H9 (cell line): ENCODE results near the gene TMEM253. TPM values are rescaled to one million over a fixed set of nuclear protein-coding genes. Genes with fewer than 3 reads are reported as not detected.

Experiments used
- DNase-seq: peaks from one replicate; pipeline ENCODE4 v3.0.0-alpha.2; 2017
- H2AFZ ChIP-seq: one replicate; pipeline ENCODE4 v1.6.1; 2013; ENCODE audit warnings: mild to moderate bottlenecking, low read length, control low read depth, moderate library complexity
- H2AK5ac ChIP-seq: 2 replicates; pipeline ENCODE4 v1.6.1; 2013; ENCODE audit warnings: low read length, control low read depth, mixed read lengths; ENCODE audit not compliant: insufficient read length
- H2BK120ac ChIP-seq: one replicate; pipeline ENCODE4 v1.6.1; 2013; ENCODE audit warnings: low read depth, mild to moderate bottlenecking, low read length, control low read depth, inconsistent platforms; ENCODE audit not compliant: poor library complexity, severe bottlenecking
- H2BK12ac ChIP-seq: 2 replicates; pipeline ENCODE4 v1.6.1; 2013; ENCODE audit warnings: low read length, control low read depth, mixed read lengths, low read depth; ENCODE audit not compliant: insufficient read length
- H2BK15ac ChIP-seq: 2 replicates; pipeline ENCODE4 v1.6.1; 2013; ENCODE audit warnings: low read depth, low read length, control low read depth
- H2BK20ac ChIP-seq: one replicate; pipeline ENCODE4 v1.6.1; 2013; ENCODE audit warnings: low read depth, mild to moderate bottlenecking, low read length, control low read depth, inconsistent platforms; ENCODE audit not compliant: poor library complexity, severe bottlenecking
- H2BK5ac ChIP-seq: 2 replicates; pipeline ENCODE4 v1.6.1; 2013; ENCODE audit warnings: low read length, control low read depth, mixed read lengths; ENCODE audit not compliant: insufficient read length
- H3K14ac ChIP-seq: 2 replicates; pipeline ENCODE4 v1.6.1; 2013; ENCODE audit warnings: low read length, control low read depth; ENCODE audit not compliant: insufficient read depth
- H3K18ac ChIP-seq: 2 replicates; pipeline ENCODE4 v1.6.1; 2013; ENCODE audit warnings: low read depth, mild to moderate bottlenecking, mixed read lengths, low read length, control low read depth; ENCODE audit not compliant: insufficient read length
- H3K23ac ChIP-seq: 2 replicates; pipeline ENCODE4 v1.6.1; 2013; ENCODE audit warnings: low read length, control low read depth, mixed read lengths, low read depth; ENCODE audit not compliant: insufficient read length
- H3K23me2 ChIP-seq: 2 replicates; pipeline ENCODE4 v1.6.1; 2013; ENCODE audit warnings: low read depth, mild to moderate bottlenecking, mixed read lengths, low read length, control low read depth; ENCODE audit not compliant: insufficient read length, poor library complexity, severe bottlenecking
- H3K27ac ChIP-seq: 2 replicates; pipeline ENCODE4 v1.5.1; 2013; ENCODE audit warnings: low read length, control low read depth, mixed read lengths, low read depth; ENCODE audit not compliant: insufficient read length
- H3K27me3 ChIP-seq: 2 replicates; pipeline ENCODE4 v1.6.1; 2013; ENCODE audit warnings: low read length, control low read depth, inconsistent platforms; ENCODE audit not compliant: insufficient read depth
- H3K4ac ChIP-seq: 2 replicates; pipeline ENCODE4 v1.6.1; 2013; ENCODE audit warnings: low read depth, mild to moderate bottlenecking, control low read depth, inconsistent platforms, low read length, moderate library complexity
- H3K4me1 ChIP-seq: 2 replicates; pipeline ENCODE4 v1.6.1; 2013; ENCODE audit warnings: low read length, control low read depth, inconsistent platforms; ENCODE audit not compliant: insufficient read depth
- H3K4me2 ChIP-seq: 2 replicates; pipeline ENCODE4 v1.6.1; 2013; ENCODE audit warnings: low read length, control low read depth, mixed read lengths; ENCODE audit not compliant: insufficient read length, insufficient read depth
- H3K56ac ChIP-seq: 2 replicates; pipeline ENCODE4 v1.6.1; 2013; ENCODE audit warnings: low read depth, mild to moderate bottlenecking, mixed read lengths, low read length, control low read depth; ENCODE audit not compliant: insufficient read length
- H3K79me1 ChIP-seq: 2 replicates; pipeline ENCODE4 v1.6.1; 2013; ENCODE audit warnings: low read depth, mild to moderate bottlenecking, moderate library complexity, low read length, control low read depth, inconsistent platforms; ENCODE audit not compliant: insufficient read depth, poor library complexity, severe bottlenecking
- H3K79me2 ChIP-seq: 2 replicates; pipeline ENCODE4 v1.6.1; 2013; ENCODE audit warnings: low read length, control low read depth, inconsistent platforms; ENCODE audit not compliant: insufficient read depth
- H3K9ac ChIP-seq: 2 replicates; pipeline ENCODE4 v1.6.1; 2013; ENCODE audit warnings: low read length, control low read depth, mixed read lengths; ENCODE audit not compliant: insufficient read length; ENCODE audit errors: extremely low read depth
- H3K9me3 ChIP-seq: one replicate; pipeline ENCODE4 v1.6.1; 2013; ENCODE audit warnings: low read depth, low read length, inconsistent platforms; ENCODE audit not compliant: control insufficient read depth
- H3T11ph ChIP-seq: one replicate; pipeline ENCODE4 v1.6.1; 2013; ENCODE audit warnings: mild to moderate bottlenecking, low read length, control low read depth, inconsistent platforms
- H4K20me1 ChIP-seq: one replicate; pipeline ENCODE4 v1.6.1; 2013; ENCODE audit not compliant: control insufficient read depth, insufficient read length, insufficient read depth
- H4K5ac ChIP-seq: 2 replicates; pipeline ENCODE4 v1.6.1; 2013; ENCODE audit warnings: low read depth, mild to moderate bottlenecking, mixed read lengths, low read length, control low read depth; ENCODE audit not compliant: insufficient read length
- H4K8ac ChIP-seq: replicated peaks from 2 replicates; pipeline ENCODE4 v1.6.1; 2013; ENCODE audit warnings: low read length, control low read depth, mixed read lengths, low read depth; ENCODE audit not compliant: insufficient read length
- H4K91ac ChIP-seq: 2 replicates; pipeline ENCODE4 v1.6.1; 2013; ENCODE audit warnings: low read depth, mild to moderate bottlenecking, moderate library complexity, mixed read lengths, low read length, control low read depth; ENCODE audit not compliant: insufficient read length
- H3K27ac Mint-ChIP-seq, 3 experiments: 2 replicates in 2 of 3; 3 replicates in 1 of 3; pipeline ENCODE4 v1.8.0; 2020 to 2021; ENCODE audit warnings: mixed read lengths in 3 of 3, mild to moderate bottlenecking in 1 of 3, moderate library complexity in 1 of 3
- H3K27me3 Mint-ChIP-seq: 2 replicates; pipeline ENCODE4 v1.8.0; 2021; ENCODE audit warnings: low read depth, mild to moderate bottlenecking, moderate library complexity, mixed read lengths
- H3K36me3 Mint-ChIP-seq, 3 experiments: 2 replicates in 2 of 3; 3 replicates in 1 of 3; pipeline ENCODE4 v1.8.0; 2020 to 2021; ENCODE audit warnings: low read depth in 3 of 3, mixed read lengths in 3 of 3; ENCODE audit not compliant: insufficient read depth in 1 of 3
- H3K4me1 Mint-ChIP-seq, 2 experiments: 2 replicates each; pipeline ENCODE4 v1.8.0; 2020; ENCODE audit warnings: mixed read lengths in 2 of 2
- H3K4me3 Mint-ChIP-seq, 2 experiments: 2 replicates in 1 of 2; 3 replicates in 1 of 2; pipeline ENCODE4 v1.8.0; 2020 to 2021; ENCODE audit warnings: mild to moderate bottlenecking in 2 of 2, mixed read lengths in 2 of 2, moderate library complexity in 1 of 2
- H3K9me3 Mint-ChIP-seq, 2 experiments: 2 replicates in 1 of 2; 3 replicates in 1 of 2; pipeline ENCODE4 v1.8.0; 2020; ENCODE audit warnings: mild to moderate bottlenecking in 2 of 2, mixed read lengths in 2 of 2, moderate library complexity in 1 of 2
- WGBS: extraction: QIAGEN DNeasy Blood & Tissue Kit; methylation state at CpG from one replicate; pipeline ENCODE4 v1.1.7; 2013; ENCODE audit warnings: missing lambda C conversion rate, low lambda C conversion rate, mixed read lengths; ENCODE audit not compliant: insufficient read length; ENCODE audit errors: extremely low coverage; 5-methylcytosine and 5-hydroxymethylcytosine counted together
- total RNA-seq: library from RNA; stranded (reverse); gene quantifications from 2 replicates; pipeline ENCODE4 v1.2.1, GENCODE V29; 2021
- TF ChIP-seq, protein P1 (sequence below): fragments of 200-600 bp; sonication (generic); conservative IDR thresholded peaks from 3 replicates; pipeline ENCODE4 v1.8.0; 2021; ENCODE audit warnings: antibody characterized with exemption, mild to moderate bottlenecking

The TMEM253 gene
- total RNA-seq, 1 experiment from 2014 or later, result 2.2 TPM

DNA sequence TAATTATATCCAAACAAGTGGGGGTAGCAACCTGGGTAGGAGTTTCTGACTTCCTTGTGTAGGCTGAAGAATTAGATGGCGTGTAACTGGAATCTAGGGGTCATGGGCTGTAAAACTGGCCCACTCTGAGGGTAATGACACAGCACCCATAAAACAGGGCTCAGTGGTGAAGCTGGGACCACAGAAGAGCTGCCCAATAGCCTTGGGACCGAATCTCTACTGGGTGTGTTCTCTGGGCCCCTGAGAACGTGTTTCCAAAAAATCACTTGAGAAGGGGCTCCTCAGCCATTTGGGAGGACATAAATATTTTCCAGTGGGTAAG lies 39.6 kb upstream of the TMEM253 start:
- Histone ChIP-seq H2AK5ac (no peak overlapping the region), H3K23me2 (no peaks in the 10 kb centered on the region), H3K9me3 (no peaks in the 10 kb centered on the region), H4K5ac (no peak overlapping the region), H3K9ac (no peak overlapping the region), H2BK5ac (no peak overlapping the region), H3T11ph (no peak overlapping the region), H2BK15ac (no peak overlapping the region), H3K23ac (no peak overlapping the region), H4K20me1 (no peaks in the 10 kb centered on the region), H3K14ac (no peak overlapping the region), H3K27ac (no peak overlapping the region), H4K8ac (no peak overlapping the region), H3K56ac (no peak overlapping the region), H2BK20ac (no peak overlapping the region), H2BK12ac (no peak overlapping the region), H2BK120ac (no peak overlapping the region), H4K91ac (no peak overlapping the region), H3K79me2 (no peaks in the 10 kb centered on the region), H3K79me1 (no peaks in the 10 kb centered on the region), H3K4ac (no peak overlapping the region), H3K27me3 (no peaks in the 10 kb centered on the region), H3K4me1 (no peaks in the 10 kb centered on the region; the same call in 1 of the 2 replicates), H2AFZ (no peak overlapping the region), H3K4me2 (no peak overlapping the region), H3K18ac (no peak overlapping the region)
- no peaks in the 10 kb centered on the region for H3K9me3 Mint-ChIP-seq
- H3K4me3 Mint-ChIP-seq, result no peak overlapping the region
- TF ChIP-seq, protein P1, sequence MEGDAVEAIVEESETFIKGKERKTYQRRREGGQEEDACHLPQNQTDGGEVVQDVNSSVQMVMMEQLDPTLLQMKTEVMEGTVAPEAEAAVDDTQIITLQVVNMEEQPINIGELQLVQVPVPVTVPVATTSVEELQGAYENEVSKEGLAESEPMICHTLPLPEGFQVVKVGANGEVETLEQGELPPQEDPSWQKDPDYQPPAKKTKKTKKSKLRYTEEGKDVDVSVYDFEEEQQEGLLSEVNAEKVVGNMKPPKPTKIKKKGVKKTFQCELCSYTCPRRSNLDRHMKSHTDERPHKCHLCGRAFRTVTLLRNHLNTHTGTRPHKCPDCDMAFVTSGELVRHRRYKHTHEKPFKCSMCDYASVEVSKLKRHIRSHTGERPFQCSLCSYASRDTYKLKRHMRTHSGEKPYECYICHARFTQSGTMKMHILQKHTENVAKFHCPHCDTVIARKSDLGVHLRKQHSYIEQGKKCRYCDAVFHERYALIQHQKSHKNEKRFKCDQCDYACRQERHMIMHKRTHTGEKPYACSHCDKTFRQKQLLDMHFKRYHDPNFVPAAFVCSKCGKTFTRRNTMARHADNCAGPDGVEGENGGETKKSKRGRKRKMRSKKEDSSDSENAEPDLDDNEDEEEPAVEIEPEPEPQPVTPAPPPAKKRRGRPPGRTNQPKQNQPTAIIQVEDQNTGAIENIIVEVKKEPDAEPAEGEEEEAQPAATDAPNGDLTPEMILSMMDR, result no peak
- H3K4me1 Mint-ChIP-seq, result peaks cover 9% of the 10 kb centered on the region in 2 experiments
- DNase-seq, result no peak
- WGBS, result no CpG with 5 or more reads among the region's 3 CpGs
- H3K27ac Mint-ChIP-seq, result no peak overlapping the region
- peaks cover 5% of the 10 kb centered on the region for H3K27me3 Mint-ChIP-seq
- no peaks in the 10 kb centered on the region for H3K36me3 Mint-ChIP-seq
